Measurements from ENCODE around the gene DNAJC28.

- TF ChIP-seq CTCF (IDR thresholded peaks at IDR 0.05; ENCODE audit: low read depth, low read length, missing input control) (no peak), EGR1 (IDR thresholded peaks at IDR 0.05; ENCODE audit: low read depth in 2 of 2) (no peak), RAD21 (IDR thresholded peaks at IDR 0.05) (no peak)
Observed at GRCh38 chr21:33451634-33452071, 39.9 kb downstream of the DNAJC28 start.
